DMS114 treated with DMSO at 0.1 percent for 48 hours (cell line): ENCODE data around the gene LUZP2.

Source experiments
- DNase-seq: peaks from one replicate; lab custom pipeline; 2025; ENCODE audit not compliant: unreplicated experiment; lab: John Stamatoyannopoulos, UW

Gene LUZP2

GRCh38 chr11:24805671-24806070 is 308.8 kb downstream of the LUZP2 start:
- no peak for DNase-seq

- DNase-seq: no peak
Measured at GRCh38 chr11:24808173-24808572, 311.3 kb downstream of the LUZP2 start.

- DNase-seq: no peak
Measured at GRCh38 chr11:24819006-24819405, 322.2 kb downstream of the LUZP2 start.

- DNase-seq: no peak
Measured at GRCh38 chr11:24819863-24820434, 323.1 kb downstream of the LUZP2 start.

GRCh38 chr11:24820541-24820940 is 323.7 kb downstream of the LUZP2 start:
- DNase-seq: no peak

- no peak for DNase-seq
Measured at GRCh38 chr11:24828938-24829605, 332.2 kb downstream of the LUZP2 start.

GRCh38 chr11:24833573-24833972 is 336.7 kb downstream of the LUZP2 start:
- no peak for DNase-seq

GRCh38 chr11:24837112-24837511 is 340.3 kb downstream of the LUZP2 start:
- DNase-seq: no peak

- DNase-seq: no peak
Measured at GRCh38 chr11:24842308-24842707, 345.5 kb downstream of the LUZP2 start.

GRCh38 chr11:24844406-24844805 is 347.6 kb downstream of the LUZP2 start:
- no peak for DNase-seq

- no peak for DNase-seq
Measured at GRCh38 chr11:24848857-24849256, 352.0 kb downstream of the LUZP2 start.

- DNase-seq: no peak
Measured at GRCh38 chr11:24855951-24856350, 359.1 kb downstream of the LUZP2 start.

- DNase-seq: no peak
Measured at GRCh38 chr11:24859801-24860300, 363.0 kb downstream of the LUZP2 start.

- DNase-seq: no peak
Measured at GRCh38 chr11:24861440-24861839, 364.6 kb downstream of the LUZP2 start.

GRCh38 chr11:24866743-24867142 is 369.9 kb downstream of the LUZP2 start:
- DNase-seq: no peak

GRCh38 chr11:24870048-24870447 is 373.2 kb downstream of the LUZP2 start:
- no peak for DNase-seq

GRCh38 chr11:24872186-24872585 is 375.3 kb downstream of the LUZP2 start:
- no peak for DNase-seq

GRCh38 chr11:24872651-24873311 is 375.9 kb downstream of the LUZP2 start:
- DNase-seq: no peak

GRCh38 chr11:24880962-24881361 is 384.1 kb downstream of the LUZP2 start:
- DNase-seq: no peak

- no peak for DNase-seq
Measured at GRCh38 chr11:24885580-24886173, 388.8 kb downstream of the LUZP2 start.

- no peak for DNase-seq
Measured at GRCh38 chr11:24886880-24887619, 390.2 kb downstream of the LUZP2 start.
